Suprapubic skin (tissue), 4 donors: Measurements from ENCODE around the gene GRIN3B. TPM values are rescaled to one million over a fixed set of nuclear protein-coding genes. Genes with fewer than 3 reads are reported as not detected.

Source experiments
- DNase-seq, 2 donors: peaks; one replicate each; pipeline ENCODE4 v3.0.0-alpha.2; 2019; ENCODE audit warnings: low spot score in 2 of 2
- H3K27ac ChIP-seq: fragments of 200-600 bp; sonication (generic); one replicate; pipeline ENCODE4 v1.5.1; 2019
- H3K27me3 ChIP-seq: fragments of 200-600 bp; sonication (generic); one replicate; pipeline ENCODE4 v1.5.1; 2019
- H3K36me3 ChIP-seq: fragments of 200-600 bp; sonication (generic); one replicate; pipeline ENCODE4 v1.5.1; 2019
- H3K4me1 ChIP-seq: fragments of 200-600 bp; sonication (generic); one replicate; pipeline ENCODE4 v1.5.1; 2019
- H3K4me3 ChIP-seq: fragments of 200-600 bp; sonication (generic); one replicate; pipeline ENCODE4 v1.5.1; 2019; ENCODE audit warnings: mild to moderate bottlenecking
- H3K9me3 ChIP-seq: fragments of 200-600 bp; sonication (generic); one replicate; pipeline ENCODE4 v1.5.1; 2019
- EP300 ChIP-seq: sonication (generic); formaldehyde crosslinking; IDR thresholded peaks from one replicate; pipeline ENCODE4 v1.6.1; 2017; ENCODE audit warnings: antibody characterized with exemption
- POLR2A ChIP-seq, 2 donors: fragments of 450-650 bp; IDR thresholded peaks; one replicate each; pipeline ENCODE4 v1.6.1; 2017; ENCODE audit warnings: antibody characterized with exemption in 2 of 2, mild to moderate bottlenecking in 2 of 2, moderate library complexity in 2 of 2
- POLR2AphosphoS5 ChIP-seq, 3 donors: sonication (generic); formaldehyde crosslinking; IDR thresholded peaks; one replicate each; pipeline ENCODE4 v1.6.1; 2017; ENCODE audit warnings: antibody characterized with exemption in 3 of 3
- WGBS: methylation state at CpG from one replicate; pipeline ENCODE4 v1.1.5; 2018; 5-methylcytosine and 5-hydroxymethylcytosine counted together
- total RNA-seq, 4 donors: library from RNA; depleted of rRNA; stranded (reverse); fragments of >200 nt; gene quantifications; one replicate each; pipeline ENCODE4 v1.1.0, GENCODE V29; 2016
- TF ChIP-seq, protein P1 (sequence below), 2 donors: fragments of 200-600 bp in 1 of 2; fragments of 450-650 bp in 1 of 2; sonication (generic) in 1 of 2; IDR thresholded peaks; one replicate each; pipeline ENCODE4 v1.5.1; 2016 to 2019; ENCODE audit warnings: antibody characterized with exemption in 2 of 2, mild to moderate bottlenecking in 1 of 2, moderate library complexity in 1 of 2

GRIN3B gene
- total RNA-seq, 4 donors from 2014 or later = 0.13 to 1.1 TPM; not detected in 2

DNA sequence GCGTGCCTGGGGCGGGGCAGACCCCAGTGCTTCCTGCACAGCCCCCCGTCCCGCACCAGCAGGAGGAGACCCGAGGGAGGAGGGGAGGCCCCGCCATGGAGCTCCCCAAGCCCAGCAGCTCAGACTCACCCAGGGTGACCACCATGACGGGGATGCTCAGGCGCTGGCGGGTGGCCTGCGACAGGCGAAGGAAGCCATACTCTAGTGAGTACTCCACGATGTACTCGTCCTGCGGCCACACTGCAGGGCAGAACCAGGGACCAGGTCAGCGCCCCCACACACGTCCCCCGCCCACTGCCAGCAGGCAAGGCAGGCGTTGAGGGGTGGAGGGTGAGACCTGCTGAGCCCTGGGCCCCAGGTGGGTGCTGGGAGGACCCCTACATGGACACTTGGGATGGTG lies 12.1 kb downstream of the GRIN3B start:
- Histone ChIP-seq H3K4me1 (peaks cover 29% of the 10 kb centered on the region), H3K27ac (no peak overlapping the region), H3K4me3 (no peak overlapping the region), H3K36me3 (peaks cover 62% of the 10 kb centered on the region), H3K9me3 (no peaks in the 10 kb centered on the region), H3K27me3 (no peaks in the 10 kb centered on the region)
- DNase-seq = no peak
- TF ChIP-seq EP300 (no peak), POLR2A (IDR thresholded peaks at IDR 0.05) (no peak), POLR2AphosphoS5 (IDR thresholded peaks at IDR 0.05) (no peak)
- TF ChIP-seq, protein P1, sequence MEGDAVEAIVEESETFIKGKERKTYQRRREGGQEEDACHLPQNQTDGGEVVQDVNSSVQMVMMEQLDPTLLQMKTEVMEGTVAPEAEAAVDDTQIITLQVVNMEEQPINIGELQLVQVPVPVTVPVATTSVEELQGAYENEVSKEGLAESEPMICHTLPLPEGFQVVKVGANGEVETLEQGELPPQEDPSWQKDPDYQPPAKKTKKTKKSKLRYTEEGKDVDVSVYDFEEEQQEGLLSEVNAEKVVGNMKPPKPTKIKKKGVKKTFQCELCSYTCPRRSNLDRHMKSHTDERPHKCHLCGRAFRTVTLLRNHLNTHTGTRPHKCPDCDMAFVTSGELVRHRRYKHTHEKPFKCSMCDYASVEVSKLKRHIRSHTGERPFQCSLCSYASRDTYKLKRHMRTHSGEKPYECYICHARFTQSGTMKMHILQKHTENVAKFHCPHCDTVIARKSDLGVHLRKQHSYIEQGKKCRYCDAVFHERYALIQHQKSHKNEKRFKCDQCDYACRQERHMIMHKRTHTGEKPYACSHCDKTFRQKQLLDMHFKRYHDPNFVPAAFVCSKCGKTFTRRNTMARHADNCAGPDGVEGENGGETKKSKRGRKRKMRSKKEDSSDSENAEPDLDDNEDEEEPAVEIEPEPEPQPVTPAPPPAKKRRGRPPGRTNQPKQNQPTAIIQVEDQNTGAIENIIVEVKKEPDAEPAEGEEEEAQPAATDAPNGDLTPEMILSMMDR (IDR thresholded peaks at IDR 0.05) = no peak
- WGBS = no CpG with 5 or more reads among the region's 18 CpGs

DNA sequence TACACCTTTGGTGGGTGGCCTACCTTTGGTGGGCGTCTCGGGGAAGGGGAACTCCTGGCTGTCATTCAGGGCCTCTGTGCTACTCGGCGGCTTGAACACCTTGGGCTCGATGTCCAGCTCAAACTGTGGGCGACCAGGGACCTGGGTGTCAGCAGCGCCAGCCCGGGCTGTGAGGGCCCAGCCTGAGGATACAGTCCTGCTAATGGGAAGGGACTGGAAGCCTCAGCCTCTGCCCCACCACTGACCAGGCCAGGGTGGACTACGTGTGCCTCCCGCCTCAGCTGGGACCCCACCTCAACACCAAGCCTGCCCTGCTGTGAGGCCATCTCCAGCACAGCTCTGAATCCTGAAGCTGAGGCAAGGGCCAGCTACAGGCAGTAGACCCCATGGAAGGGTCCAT lies 13.0 kb downstream of the GRIN3B start:
- 100% methylated on average over 4 of the region's 10 CpGs for WGBS
- Histone ChIP-seq H3K4me1 (peaks cover 37% of the 10 kb centered on the region), H3K9me3 (no peaks in the 10 kb centered on the region), H3K36me3 (peaks cover 62% of the 10 kb centered on the region), H3K27ac (no peak overlapping the region), H3K4me3 (no peak overlapping the region), H3K27me3 (no peaks in the 10 kb centered on the region)
- TF ChIP-seq, protein P1 (IDR thresholded peaks at IDR 0.05) = no peak
- TF ChIP-seq EP300 (no peak), POLR2AphosphoS5 (IDR thresholded peaks at IDR 0.05) (no peak), POLR2A (IDR thresholded peaks at IDR 0.05) (no peak)
- DNase-seq = no peak

DNA sequence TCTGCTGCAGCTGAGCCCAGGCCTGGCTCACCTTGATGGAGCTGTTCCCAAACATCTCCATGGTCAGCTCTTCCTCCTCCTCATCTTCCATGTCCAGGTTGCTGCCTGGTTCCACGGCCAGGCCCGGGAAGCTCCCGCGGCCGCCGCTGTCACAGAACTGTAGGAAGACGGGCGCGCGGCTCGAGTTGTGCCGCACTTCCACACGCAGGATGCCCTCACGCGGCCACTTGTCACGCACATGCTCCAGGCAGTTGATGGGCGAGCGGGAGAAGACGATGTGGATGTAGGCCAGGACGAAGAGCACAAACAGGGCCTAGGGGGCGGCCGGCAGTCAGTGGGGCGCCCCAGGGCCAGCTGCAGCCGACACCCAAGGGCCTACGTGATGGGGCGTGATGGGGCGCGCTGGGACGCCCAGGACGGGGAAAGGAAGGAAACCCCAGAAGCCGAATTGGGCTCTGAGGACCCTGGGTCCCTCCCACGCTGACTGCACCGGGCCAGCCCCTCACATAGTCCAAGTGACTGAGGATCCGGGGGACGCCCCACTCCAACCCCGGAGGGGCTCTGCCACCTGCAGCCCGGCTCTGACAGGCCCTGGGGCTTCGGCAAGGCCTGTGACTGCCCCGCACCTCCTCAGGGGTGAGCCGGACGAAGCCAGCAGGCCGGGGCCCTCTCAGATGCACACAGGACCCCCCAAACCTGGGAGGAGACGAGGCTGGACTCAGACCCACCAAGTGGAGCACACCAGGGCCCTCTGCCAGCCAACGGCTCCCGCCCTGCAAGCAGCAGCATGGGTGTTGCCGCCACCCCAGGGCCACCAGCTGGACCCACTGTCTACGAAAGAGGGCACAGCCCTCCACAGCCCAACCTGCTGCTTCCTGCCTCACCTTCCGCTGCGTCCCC lies 14.2 kb downstream of the GRIN3B start:
- Histone ChIP-seq H3K4me1 (peaks cover 49% of the 10 kb centered on the region), H3K4me3 (no peak overlapping the region), H3K36me3 (peaks cover 51% of the 10 kb centered on the region), H3K27me3 (no peaks in the 10 kb centered on the region), H3K27ac (no peak overlapping the region), H3K9me3 (no peaks in the 10 kb centered on the region)
- no peak for TF ChIP-seq POLR2AphosphoS5 (IDR thresholded peaks at IDR 0.05)
- TF ChIP-seq, protein P1 (IDR thresholded peaks at IDR 0.05) = no peak
- TF ChIP-seq POLR2A (IDR thresholded peaks at IDR 0.05) = no peak
- TF ChIP-seq EP300 = no peak
- no peak for DNase-seq
- WGBS = 76% methylated on average over 34 of the region's 49 CpGs

DNA sequence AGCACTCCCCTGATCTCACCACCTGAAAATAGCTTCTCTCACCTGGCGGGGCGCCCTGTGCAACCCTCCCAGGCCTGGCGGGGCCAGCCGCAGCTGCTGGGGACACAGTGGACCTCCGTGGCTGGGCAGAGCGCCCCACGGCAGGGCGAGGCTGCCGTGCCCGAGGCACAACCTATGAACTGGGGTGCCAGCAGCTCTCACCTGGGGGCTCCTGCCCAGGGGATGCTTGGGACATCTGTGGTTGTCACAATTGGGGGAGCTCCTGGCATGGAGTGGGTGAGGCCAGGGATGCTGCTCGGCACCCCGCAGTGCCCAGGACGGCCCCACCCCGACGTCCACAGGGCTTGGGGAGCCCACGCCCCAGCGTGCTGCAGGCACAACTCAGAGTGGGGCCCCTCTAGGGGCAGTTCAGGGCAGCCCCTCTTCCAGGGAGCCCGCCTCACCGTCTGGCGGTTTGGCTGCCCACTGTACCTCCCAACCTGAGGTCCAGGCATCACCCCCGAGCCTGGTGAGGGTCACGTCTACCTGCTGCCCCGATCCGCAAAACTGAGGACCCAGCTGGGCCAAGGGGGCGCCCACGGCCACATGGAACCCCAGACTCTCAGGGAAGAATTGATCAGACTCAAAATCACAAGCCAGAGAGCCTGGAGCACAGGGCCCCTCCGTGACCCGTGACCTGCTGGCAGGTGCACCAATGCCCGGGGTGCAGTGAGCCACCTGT lies 15.0 kb downstream of the GRIN3B start:
- H3K4me3 ChIP-seq = no peak overlapping the region
- H3K27me3 ChIP-seq = no peaks in the 10 kb centered on the region
- H3K27ac ChIP-seq = no peak overlapping the region
- H3K9me3 ChIP-seq = no peaks in the 10 kb centered on the region
- DNase-seq = no peak
- peaks cover 43% of the 10 kb centered on the region for H3K36me3 ChIP-seq
- 43% methylated on average over 10 of the region's 29 CpGs for WGBS
- peaks cover 57% of the 10 kb centered on the region for H3K4me1 ChIP-seq
- no peak for TF ChIP-seq POLR2A (IDR thresholded peaks at IDR 0.05)
- TF ChIP-seq, protein P1 (IDR thresholded peaks at IDR 0.05) = no peak
- TF ChIP-seq POLR2AphosphoS5 (IDR thresholded peaks at IDR 0.05) = no peak
- TF ChIP-seq EP300 = no peak
